GM21526 (cell line): ENCODE measurements around the gene MET.
"Not testable (repeated sequence)": the region's sequence is repeated elsewhere in the genome, so short reads cannot be mapped to it uniquely, and the experiment has no call there.

Source experiments
- ATAC-seq: cut with Tn5 transposase; IDR thresholded peaks from one replicate; pipeline ENCODE4 v1.9.1; 2021; ENCODE audit warnings: moderate library complexity; ENCODE audit not compliant: unreplicated experiment, low FRiP score

MET gene

DNA sequence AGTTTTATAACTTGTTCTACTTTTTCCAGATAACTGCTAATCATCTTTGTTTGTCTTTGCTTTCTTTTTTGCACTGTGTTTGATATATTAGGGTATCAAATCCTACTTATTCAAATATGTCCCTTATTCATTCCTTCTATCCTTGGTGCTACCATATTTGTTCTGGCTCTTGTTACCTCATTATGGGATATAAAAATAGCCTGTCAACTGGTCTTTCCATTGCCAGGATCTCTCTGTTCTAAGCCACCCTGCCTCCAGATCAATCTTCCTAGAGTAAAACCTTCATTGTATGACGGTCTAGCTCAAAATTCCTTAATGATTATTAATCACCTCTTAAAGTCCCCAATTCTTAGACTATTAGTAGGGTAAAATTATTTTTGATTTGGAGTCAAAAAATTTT, 25.2 kb downstream of the MET start:
- ATAC-seq: no peak

GRCh38 chr7:116697761-116698160, 25.8 kb downstream of the MET start:
- ATAC-seq: no peak

DNA sequence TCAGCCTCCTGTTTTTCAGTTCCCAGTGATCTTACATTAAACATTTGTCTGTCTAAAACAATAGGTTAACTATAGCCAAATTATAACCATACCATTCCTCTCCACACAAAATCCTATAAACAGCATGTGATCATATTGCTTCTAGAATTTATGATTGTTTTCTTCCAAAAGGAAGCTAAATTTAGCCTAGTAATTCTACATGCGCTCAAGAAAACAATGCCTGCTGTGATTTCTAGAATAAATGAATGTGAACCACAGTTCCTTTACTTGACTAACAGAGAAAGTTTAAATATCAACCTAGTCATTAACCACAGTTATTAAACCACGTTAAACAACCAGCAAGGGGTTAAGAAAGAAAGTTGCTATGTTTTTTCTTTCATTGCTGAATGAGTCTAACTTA, 26.4 kb downstream of the MET start:
- no peak for ATAC-seq

GRCh38 chr7:116698930-116699721, 27.1 kb downstream of the MET start:
- no peak for ATAC-seq

DNA sequence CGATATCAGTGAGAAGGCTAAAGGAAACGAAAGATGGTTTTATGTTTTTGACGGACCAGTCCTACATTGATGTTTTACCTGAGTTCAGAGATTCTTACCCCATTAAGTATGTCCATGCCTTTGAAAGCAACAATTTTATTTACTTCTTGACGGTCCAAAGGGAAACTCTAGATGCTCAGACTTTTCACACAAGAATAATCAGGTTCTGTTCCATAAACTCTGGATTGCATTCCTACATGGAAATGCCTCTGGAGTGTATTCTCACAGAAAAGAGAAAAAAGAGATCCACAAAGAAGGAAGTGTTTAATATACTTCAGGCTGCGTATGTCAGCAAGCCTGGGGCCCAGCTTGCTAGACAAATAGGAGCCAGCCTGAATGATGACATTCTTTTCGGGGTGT, 27.7 kb downstream of the MET start:
- no peak for ATAC-seq

- no peak for ATAC-seq
Observed at GRCh38 chr7:116702046-116702785, 30.2 kb downstream of the MET start.

- no peak for ATAC-seq
Observed at GRCh38 chr7:116704650-116705228, 32.7 kb downstream of the MET start.

GRCh38 chr7:116705419-116705818, 33.4 kb downstream of the MET start:
- ATAC-seq: no peak

DNA sequence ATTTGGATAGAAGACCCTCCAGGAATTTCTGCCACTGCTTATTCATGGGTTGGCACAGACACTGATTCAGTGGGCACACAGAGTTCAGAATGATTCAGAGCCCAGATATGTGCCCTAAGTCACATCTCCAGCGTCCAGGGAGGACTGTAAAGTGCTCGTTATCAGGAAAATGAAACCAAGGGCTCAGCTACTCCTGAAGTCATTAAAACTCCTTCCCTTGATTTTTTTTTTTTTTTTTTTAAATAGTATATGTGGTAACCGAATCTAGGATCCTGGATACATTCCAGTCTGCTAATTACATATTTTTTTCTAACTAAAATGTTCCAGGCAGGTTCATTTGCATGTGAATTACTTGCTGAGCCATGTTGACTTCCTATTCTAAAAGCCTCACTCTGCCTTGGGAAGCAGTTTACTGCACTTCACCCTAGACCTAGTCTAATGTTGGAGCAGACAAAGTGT, 34.7 kb downstream of the MET start:
- no peak for ATAC-seq

GRCh38 chr7:116707289-116707688, 35.3 kb downstream of the MET start:
- no peak for ATAC-seq

DNA sequence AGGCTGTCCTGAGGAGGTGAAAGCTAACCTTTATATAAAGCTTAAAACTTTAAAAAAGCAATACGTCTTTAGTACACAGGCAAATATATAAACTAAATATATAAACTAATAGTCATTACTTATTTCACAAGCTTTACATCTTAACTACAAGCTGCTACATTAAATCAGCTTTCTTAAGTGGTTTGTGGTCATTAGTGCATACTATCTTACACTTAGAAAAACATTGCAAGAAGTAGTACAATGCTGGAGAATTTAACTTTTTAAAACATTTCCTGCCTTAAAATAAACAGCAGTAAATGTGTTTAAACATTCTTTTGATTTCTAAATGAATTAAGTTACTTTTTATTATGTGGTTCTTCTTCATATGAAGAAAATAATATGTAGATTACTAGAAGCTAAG, 36.3 kb downstream of the MET start:
- ATAC-seq: no peak

GRCh38 chr7:116708861-116709260, 36.9 kb downstream of the MET start:
- ATAC-seq: no peak

GRCh38 chr7:116709336-116709735, 37.3 kb downstream of the MET start:
- no peak for ATAC-seq

GRCh38 chr7:116710764-116711452, 38.9 kb downstream of the MET start:
- ATAC-seq: no peak

GRCh38 chr7:116711790-116712189, 39.8 kb downstream of the MET start:
- no peak for ATAC-seq

GRCh38 chr7:116713500-116713899, 41.5 kb downstream of the MET start:
- ATAC-seq: no peak

- no peak for ATAC-seq
Observed at GRCh38 chr7:116713918-116714317, 41.9 kb downstream of the MET start.

DNA sequence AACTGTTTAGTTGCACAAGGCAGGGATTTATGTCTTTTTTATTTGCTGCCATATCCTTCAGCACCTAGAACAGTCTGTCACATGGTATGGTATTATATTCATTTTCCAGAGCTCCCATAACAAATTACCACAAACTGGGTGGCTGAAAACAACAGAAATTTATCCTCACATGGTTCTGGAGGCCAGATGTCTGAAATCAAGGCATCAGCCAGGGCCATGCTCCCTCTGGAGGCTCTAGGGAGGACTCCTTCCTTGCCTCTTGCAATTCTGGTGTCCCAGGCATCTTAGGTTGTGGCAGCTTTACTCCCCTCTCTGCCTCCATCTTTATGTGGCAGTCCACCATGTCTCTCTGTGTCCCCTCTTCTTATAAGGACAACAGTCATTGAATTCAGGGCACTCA, 43.1 kb downstream of the MET start:
- no peak for ATAC-seq

DNA sequence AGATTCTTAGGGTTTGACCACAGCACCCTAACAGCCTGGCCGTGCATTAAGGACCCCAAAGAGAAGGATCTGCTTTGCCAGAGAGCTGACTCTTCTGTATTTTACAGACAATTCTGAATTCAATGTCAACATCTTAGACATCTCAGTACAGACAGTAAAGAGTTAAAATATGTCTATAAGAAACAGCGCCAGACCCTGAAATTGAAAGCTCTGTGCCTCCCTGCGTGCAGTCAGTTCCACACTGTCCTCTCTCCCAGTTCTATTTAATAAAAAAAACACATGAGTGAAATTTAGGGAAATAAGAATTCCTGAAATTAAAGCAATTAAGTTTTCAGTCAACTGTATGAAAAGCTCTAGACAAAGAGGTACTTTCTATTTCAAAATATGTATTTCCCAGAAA, 45.1 kb downstream of the MET start:
- ATAC-seq: no peak

DNA sequence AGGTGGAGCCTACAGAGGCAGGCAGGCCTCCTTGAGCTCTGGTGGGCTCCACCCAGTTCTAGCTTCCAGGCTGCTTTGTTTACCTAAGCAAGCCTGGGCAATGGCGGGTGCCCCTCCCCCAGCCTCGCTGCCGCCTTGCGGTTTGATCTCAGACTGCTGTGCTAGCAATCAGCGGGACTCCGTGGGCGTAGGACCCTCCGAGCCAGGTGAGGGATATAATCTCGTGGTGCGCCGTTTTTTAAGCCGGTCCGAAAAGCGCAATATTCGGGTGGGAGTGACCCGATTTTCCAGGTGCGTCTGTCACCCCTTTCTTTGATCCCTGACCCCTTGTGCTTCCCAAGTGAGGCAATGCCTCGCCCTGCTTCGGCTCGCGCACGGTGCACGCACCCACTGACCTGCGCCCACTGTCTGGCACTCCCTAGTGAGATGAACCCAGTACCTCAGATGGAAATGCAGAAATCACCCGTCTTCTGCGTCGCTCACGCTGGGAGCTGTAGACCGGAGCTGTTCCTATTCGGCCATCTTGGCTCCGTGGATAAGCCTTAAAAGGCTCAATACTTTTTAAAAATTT, 52.0 kb downstream of the MET start:
- ATAC-seq: not testable (repeated sequence)
